Stomach (tissue), 9 donors: Measurements from ENCODE around the gene PODXL2. TPM values are rescaled to one million over a fixed set of nuclear protein-coding genes. Genes with fewer than 3 reads are reported as not detected.

Experiments
- DNase-seq, 2 donors: peaks; one replicate each; pipeline versions ENCODE4 v3.0.0 to v3.0.0-alpha.2; 2013 to 2019
- H3K27ac ChIP-seq, 5 donors: fragments of 200-600 bp in 4 of 5; sonication (generic) in 4 of 5; one replicate each; pipeline ENCODE4 v1.5.1; 2013 to 2019; ENCODE audit warnings: mild to moderate bottlenecking in 1 of 5, moderate library complexity in 1 of 5
- H3K27me3 ChIP-seq, 3 donors: fragments of 200-600 bp; sonication (generic); one replicate each; pipeline ENCODE4 v1.5.1; 2017 to 2019; ENCODE audit warnings: mixed run types in 1 of 3
- H3K36me3 ChIP-seq, 4 donors: fragments of 200-600 bp; sonication (generic); 1 replicate in 3 of 4; 2 replicates in 1 of 4; pipeline ENCODE4 v1.5.1; 2016 to 2019
- H3K4me1 ChIP-seq, 4 donors: fragments of 200-600 bp; sonication (generic); one replicate each; pipeline ENCODE4 v1.5.1; 2016 to 2019
- H3K4me3 ChIP-seq, 4 donors: fragments of 200-600 bp; sonication (generic) in 3 of 4; one replicate each; pipeline ENCODE4 v1.5.1; 2016 to 2019; ENCODE audit warnings: mild to moderate bottlenecking in 1 of 4
- H3K9me3 ChIP-seq, 4 donors: fragments of 200-600 bp; sonication (generic); one replicate each; pipeline ENCODE4 v1.5.1; 2016 to 2019
- EP300 ChIP-seq: sonication (generic); formaldehyde crosslinking; IDR thresholded peaks from one replicate; pipeline ENCODE4 v1.6.1; 2017; ENCODE audit warnings: antibody characterized with exemption
- POLR2A ChIP-seq, 4 donors: fragments of 450-650 bp; IDR thresholded peaks; one replicate each; pipeline ENCODE4 v1.6.1; 2016; ENCODE audit warnings: antibody characterized with exemption in 4 of 4, control low read depth in 2 of 4, mild to moderate bottlenecking in 1 of 4, moderate library complexity in 1 of 4
- POLR2AphosphoS5 ChIP-seq, 3 donors: sonication (generic); formaldehyde crosslinking; IDR thresholded peaks; one replicate each; pipeline ENCODE4 v1.6.1; 2016; ENCODE audit warnings: antibody characterized with exemption in 3 of 3
- WGBS, 5 donors: extraction: QIAGEN DNeasy Blood & Tissue Kit in 3 of 5; methylation state at CpG; one replicate each; pipeline versions ENCODE4 v1.1.5 to v1.1.7; 2013 to 2018; 5-methylcytosine and 5-hydroxymethylcytosine counted together
- intact Hi-C: fragments of 100-400 bp; cut with DNase I; formaldehyde crosslinking; loops from one replicate; pipeline ENCODE4 v1.15.1; 2023; ENCODE audit warnings: low total_unique reads
- polyA plus RNA-seq, 3 donors: library from polyadenylated mRNA; stranded (reverse); fragments of 200-250 nt; gene quantifications; one replicate each; pipeline ENCODE4 v1.2.3, GENCODE V29; 2013
- total RNA-seq, 5 donors: library from RNA; depleted of rRNA; stranded (reverse); fragments of >200 nt; gene quantifications; one replicate each; pipeline versions ENCODE4 v1.1.0 to v1.2.3, GENCODE V29; 2014 to 2016
- TF ChIP-seq, protein P1 (sequence below), 7 experiments: fragments of 450-650 bp in 4 of 7; fragments of 200-600 bp in 3 of 7; sonication (generic) in 3 of 7; IDR thresholded peaks; one replicate each; pipeline ENCODE4 v1.5.1; 2016 to 2019; ENCODE audit warnings: antibody characterized with exemption in 7 of 7, control low read depth in 2 of 7, mild to moderate bottlenecking in 1 of 7
- donor health status: healthy with polysubstance abuse.
- donor health status: Bipolar disorder and iron deficiency.
- donor health status: healthy.

Gene PODXL2
- total and polyA plus RNA-seq, 8 donors, result 5.3 to 50.9 (median 12.1) TPM

DNA sequence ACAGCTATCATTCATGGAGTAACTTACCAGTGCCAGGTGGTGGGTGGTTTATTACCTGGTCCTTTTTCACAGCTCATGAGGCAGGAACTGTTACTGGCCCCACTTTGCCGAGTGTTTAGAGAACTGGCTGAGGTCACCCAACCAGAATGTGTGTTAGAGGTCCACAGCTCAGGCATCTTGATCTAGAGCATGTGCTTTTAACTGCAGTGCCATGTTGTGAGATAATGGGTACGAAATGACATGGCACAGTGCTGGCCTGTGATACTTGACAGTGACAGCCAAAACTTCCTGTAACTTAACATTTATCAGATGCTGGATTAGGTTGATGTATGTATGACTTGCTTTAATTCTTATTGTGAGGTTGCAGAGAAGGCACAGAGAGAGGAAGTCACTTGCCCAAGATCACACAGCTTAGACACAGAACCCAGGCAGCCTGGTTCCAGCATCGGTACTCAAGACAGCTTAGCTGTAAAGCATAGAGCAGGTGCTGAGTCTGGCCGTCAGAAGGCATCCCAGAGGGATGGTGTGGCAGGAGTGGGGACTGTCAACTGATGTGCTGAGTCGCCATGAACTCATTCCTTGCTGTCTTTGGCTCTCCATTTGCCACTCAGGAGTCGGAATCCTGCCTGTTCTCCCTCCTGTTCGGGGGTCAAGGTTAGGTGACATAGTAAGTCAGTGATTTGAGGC is 21.2 kb upstream of the PODXL2 start:
- peaks cover 0 to under 1% (median 0%) of the 10 kb centered on the region in 4 donors for H3K4me1 ChIP-seq
- no peaks in the 10 kb centered on the region for H3K27me3 ChIP-seq
- intact Hi-C loops, result no loop called here
- no peaks in the 10 kb centered on the region for H3K9me3 ChIP-seq
- no peak overlapping the region for H3K4me3 ChIP-seq
- TF ChIP-seq EP300 (no peak), POLR2AphosphoS5 (IDR thresholded peaks at IDR 0.05) (no peak), POLR2A (IDR thresholded peaks at IDR 0.05) (no peak)
- TF ChIP-seq, protein P1, sequence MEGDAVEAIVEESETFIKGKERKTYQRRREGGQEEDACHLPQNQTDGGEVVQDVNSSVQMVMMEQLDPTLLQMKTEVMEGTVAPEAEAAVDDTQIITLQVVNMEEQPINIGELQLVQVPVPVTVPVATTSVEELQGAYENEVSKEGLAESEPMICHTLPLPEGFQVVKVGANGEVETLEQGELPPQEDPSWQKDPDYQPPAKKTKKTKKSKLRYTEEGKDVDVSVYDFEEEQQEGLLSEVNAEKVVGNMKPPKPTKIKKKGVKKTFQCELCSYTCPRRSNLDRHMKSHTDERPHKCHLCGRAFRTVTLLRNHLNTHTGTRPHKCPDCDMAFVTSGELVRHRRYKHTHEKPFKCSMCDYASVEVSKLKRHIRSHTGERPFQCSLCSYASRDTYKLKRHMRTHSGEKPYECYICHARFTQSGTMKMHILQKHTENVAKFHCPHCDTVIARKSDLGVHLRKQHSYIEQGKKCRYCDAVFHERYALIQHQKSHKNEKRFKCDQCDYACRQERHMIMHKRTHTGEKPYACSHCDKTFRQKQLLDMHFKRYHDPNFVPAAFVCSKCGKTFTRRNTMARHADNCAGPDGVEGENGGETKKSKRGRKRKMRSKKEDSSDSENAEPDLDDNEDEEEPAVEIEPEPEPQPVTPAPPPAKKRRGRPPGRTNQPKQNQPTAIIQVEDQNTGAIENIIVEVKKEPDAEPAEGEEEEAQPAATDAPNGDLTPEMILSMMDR (IDR thresholded peaks at IDR 0.05), result no peak
- peaks cover 21 to 78% (median 66%) of the 10 kb centered on the region in 4 donors for H3K36me3 ChIP-seq
- no peak for DNase-seq
- no peak overlapping the region for H3K27ac ChIP-seq
- 90 to 94% (median 92%) methylated on average over 7 of the region's 7 CpGs for WGBS, 5 donors

DNA sequence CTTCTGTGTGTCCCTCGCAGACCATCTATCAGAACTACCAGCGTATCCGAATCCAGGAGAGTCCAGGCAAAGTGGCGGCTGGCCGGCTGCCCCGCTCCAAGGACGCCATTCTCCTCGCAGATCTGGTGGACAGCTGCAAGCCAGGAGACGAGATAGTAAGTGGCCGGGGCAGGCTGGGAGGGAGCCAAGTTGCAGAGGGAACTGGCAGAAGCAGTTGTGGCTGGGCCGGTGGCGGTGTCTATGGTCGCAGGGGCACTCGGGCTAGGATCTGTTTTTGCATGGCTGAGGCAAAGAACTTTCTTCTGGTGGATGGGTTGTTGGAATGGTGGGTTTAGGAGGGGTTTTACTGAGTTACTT is 20.6 kb upstream of the PODXL2 start:
- H3K4me1 ChIP-seq, result peaks cover 0 to 6% (median 0%) of the 10 kb centered on the region in 4 donors
- no peaks in the 10 kb centered on the region for H3K27me3 ChIP-seq
- 81 to 96% (median 95%) methylated on average over 14 of the region's 14 CpGs for WGBS, 5 donors
- intact Hi-C loops, result no loop called here
- TF ChIP-seq, protein P1 (IDR thresholded peaks at IDR 0.05), result no peak
- no peak for TF ChIP-seq POLR2AphosphoS5 (IDR thresholded peaks at IDR 0.05)
- TF ChIP-seq POLR2A (IDR thresholded peaks at IDR 0.05), result no peak
- TF ChIP-seq EP300, result no peak
- peaks cover 21 to 76% (median 66%) of the 10 kb centered on the region in 4 donors for H3K36me3 ChIP-seq
- no peak overlapping the region for H3K4me3 ChIP-seq
- H3K9me3 ChIP-seq, result no peaks in the 10 kb centered on the region
- H3K27ac ChIP-seq, result no peak overlapping the region
- no peak for DNase-seq

DNA sequence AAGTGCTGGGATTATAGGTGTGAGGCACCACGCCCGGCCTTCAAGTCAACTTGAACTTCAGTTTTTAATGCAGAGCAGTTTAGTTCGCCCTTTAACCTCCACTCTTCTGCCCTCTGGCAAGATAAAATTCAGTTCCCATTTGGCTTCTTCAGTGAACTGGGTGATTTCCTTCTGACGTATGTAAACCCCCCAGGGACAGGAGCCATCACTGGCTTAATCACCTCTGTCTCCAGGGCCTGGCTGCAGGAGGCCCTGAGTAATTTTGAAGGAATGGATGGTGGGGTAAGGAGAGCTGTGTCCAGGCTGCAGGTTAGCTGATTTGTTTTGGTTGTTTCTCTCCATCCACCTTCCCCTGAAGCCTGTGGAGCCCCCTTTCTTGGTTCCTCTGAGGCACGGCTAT is 18.9 kb upstream of the PODXL2 start:
- H3K36me3 ChIP-seq, result peaks cover 21 to 60% (median 58%) of the 10 kb centered on the region in 4 donors
- H3K4me1 ChIP-seq, result peaks cover 0 to 7% (median 0%) of the 10 kb centered on the region in 4 donors
- H3K9me3 ChIP-seq, result no peaks in the 10 kb centered on the region
- H3K4me3 ChIP-seq, result no peak overlapping the region
- DNase-seq, result no peak
- H3K27ac ChIP-seq, result no peak overlapping the region
- TF ChIP-seq POLR2A (IDR thresholded peaks at IDR 0.05), result no peak
- intact Hi-C loops, result no loop called here
- no peaks in the 10 kb centered on the region for H3K27me3 ChIP-seq
- 87 to 95% (median 89%) methylated on average over 5 of the region's 5 CpGs for WGBS, 5 donors

DNA sequence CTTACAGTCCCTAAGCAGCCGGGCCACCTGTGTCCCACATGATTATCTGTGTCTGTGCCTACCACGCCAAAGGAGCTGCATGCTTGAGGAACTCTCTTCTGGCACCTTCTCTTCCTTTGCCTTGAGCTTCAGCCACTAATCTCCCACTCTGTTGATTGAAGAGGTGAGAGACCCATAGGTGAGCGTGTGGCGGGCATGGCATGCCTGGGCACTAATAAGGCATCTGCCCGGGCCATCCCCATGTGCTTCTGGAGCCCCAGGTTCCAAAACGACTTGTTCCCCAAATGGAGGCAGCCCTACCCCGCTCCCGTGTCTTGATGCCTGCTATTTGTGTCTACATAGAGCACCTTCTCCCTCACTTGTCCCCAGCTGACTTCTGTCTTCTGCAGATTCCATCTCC is 17.7 kb upstream of the PODXL2 start:
- Histone ChIP-seq H3K27ac (no peak overlapping the region), H3K4me1 (peaks cover 0 to 7% (median 0%) of the 10 kb centered on the region in 4 donors), H3K36me3 (peaks cover 16 to 60% (median 54%) of the 10 kb centered on the region in 4 donors), H3K9me3 (no peaks in the 10 kb centered on the region), H3K4me3 (no peak overlapping the region), H3K27me3 (no peaks in the 10 kb centered on the region)
- DNase-seq, result no peak
- intact Hi-C loops, result no loop called here
- TF ChIP-seq POLR2A (IDR thresholded peaks at IDR 0.05) (no peak), POLR2AphosphoS5 (IDR thresholded peaks at IDR 0.05) (no peak), EP300 (no peak)
- TF ChIP-seq, protein P1 (IDR thresholded peaks at IDR 0.05), result no peak
- 91 to 97% (median 95%) methylated on average over 8 of the region's 8 CpGs for WGBS, 5 donors

DNA sequence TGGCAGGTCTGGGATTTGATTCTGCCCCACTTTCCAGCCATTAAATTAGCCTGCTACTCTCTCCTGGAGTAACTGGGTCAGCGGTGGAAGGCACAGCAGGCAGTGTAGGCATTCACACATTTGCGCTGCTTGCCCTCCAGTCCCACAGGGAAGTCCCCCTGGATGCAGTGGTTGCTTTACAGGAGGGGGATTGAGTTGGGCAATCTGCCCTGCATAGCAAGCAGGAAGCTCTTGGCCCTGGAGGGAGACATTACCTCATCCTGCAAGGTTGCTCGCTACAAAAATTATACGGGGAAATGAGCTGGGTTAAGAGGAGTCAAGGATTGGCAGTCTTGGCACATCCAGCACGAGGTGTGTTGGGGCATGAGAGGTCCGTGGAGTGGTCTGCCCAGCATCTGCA is 16.0 kb upstream of the PODXL2 start:
- Histone ChIP-seq H3K4me3 (no peak overlapping the region), H3K9me3 (no peaks in the 10 kb centered on the region), H3K4me1 (peaks cover 0 to 7% (median 0%) of the 10 kb centered on the region in 4 donors), H3K36me3 (peaks cover 6 to 60% (median 53%) of the 10 kb centered on the region in 4 donors), H3K27ac (no peak overlapping the region), H3K27me3 (no peaks in the 10 kb centered on the region)
- TF ChIP-seq, protein P1 (IDR thresholded peaks at IDR 0.05), result no peak
- TF ChIP-seq POLR2A (IDR thresholded peaks at IDR 0.05) (no peak), EP300 (no peak), POLR2AphosphoS5 (IDR thresholded peaks at IDR 0.05) (no peak)
- 68 to 84% (median 77%) methylated on average over 6 of the region's 6 CpGs for WGBS, 5 donors
- DNase-seq, result no peak
- intact Hi-C loops, result no loop called here
